ENCODE results near the gene RPL22. TPM values are rescaled to one million over a fixed set of nuclear protein-coding genes. Genes with fewer than 3 reads are reported as not detected.

RPL22 gene
- total and polyA plus RNA-seq, 2 of the 8 experiments (the other 6 are each of a cell fraction or from before 2014, with no cell fraction given), result 133 to 521 TPM

GRCh38 chr1:6245086-6245868 is 45.9 kb upstream of the RPL22 start (continued):
- TF ChIP-seq CHD7 (IDR thresholded peaks at IDR 0.05; ENCODE audit: insufficient replicate concordance, low read length) (no peak), CBX8 (IDR thresholded peaks at IDR 0.05; ENCODE audit: borderline replicate concordance, low read depth, low read length) (no peak), YY1 (IDR thresholded peaks at IDR 0.05; ENCODE audit: low read depth, low read length) (peak; percentile 55), SP4 (IDR thresholded peaks at IDR 0.05; ENCODE audit: low read length) (0 out of 2 replicates have a peak, but pooled peaks have one; percentile 11), EGR1 (IDR thresholded peaks at IDR 0.05; ENCODE audit: borderline replicate concordance, low read depth, low read length) (no peak; the same call in 1 of the 2 replicates), CEBPB (IDR thresholded peaks at IDR 0.05; ENCODE audit: low read depth, low read length) (no peak), KDM1A (IDR thresholded peaks at IDR 0.05; ENCODE audit: borderline replicate concordance, low read length) (no peak), TCF12 (IDR thresholded peaks at IDR 0.05; ENCODE audit: low read depth, low read length) (no peak), ZNF274 (IDR thresholded peaks at IDR 0.05; ENCODE audit: borderline replicate concordance, extremely low read depth, low read length) (no peak), HDAC6 (IDR thresholded peaks at IDR 0.05; ENCODE audit: low read depth, low read length) (no peak), SIN3A (conservative IDR thresholded peaks at IDR 0.05 in 1 of 2, IDR thresholded peaks at IDR 0.05 in 1 of 2; ENCODE audit: low read depth in 1 of 2, low read length in 2 of 2) (peak; percentile 99)
